Measurements from ENCODE around the gene TEAD2. TPM values are rescaled to one million over a fixed set of nuclear protein-coding genes. Genes with fewer than 3 reads are reported as not detected.
A peak's percentile ranks its signal among the peaks of the same experiment; 100 is the strongest.
"Not testable (repeated sequence)": the region's sequence is repeated elsewhere in the genome, so short reads cannot be mapped to it uniquely, and the experiment has no call there.

TEAD2 gene
- total RNA-seq, 1 donor = 0.27 TPM

DNA sequence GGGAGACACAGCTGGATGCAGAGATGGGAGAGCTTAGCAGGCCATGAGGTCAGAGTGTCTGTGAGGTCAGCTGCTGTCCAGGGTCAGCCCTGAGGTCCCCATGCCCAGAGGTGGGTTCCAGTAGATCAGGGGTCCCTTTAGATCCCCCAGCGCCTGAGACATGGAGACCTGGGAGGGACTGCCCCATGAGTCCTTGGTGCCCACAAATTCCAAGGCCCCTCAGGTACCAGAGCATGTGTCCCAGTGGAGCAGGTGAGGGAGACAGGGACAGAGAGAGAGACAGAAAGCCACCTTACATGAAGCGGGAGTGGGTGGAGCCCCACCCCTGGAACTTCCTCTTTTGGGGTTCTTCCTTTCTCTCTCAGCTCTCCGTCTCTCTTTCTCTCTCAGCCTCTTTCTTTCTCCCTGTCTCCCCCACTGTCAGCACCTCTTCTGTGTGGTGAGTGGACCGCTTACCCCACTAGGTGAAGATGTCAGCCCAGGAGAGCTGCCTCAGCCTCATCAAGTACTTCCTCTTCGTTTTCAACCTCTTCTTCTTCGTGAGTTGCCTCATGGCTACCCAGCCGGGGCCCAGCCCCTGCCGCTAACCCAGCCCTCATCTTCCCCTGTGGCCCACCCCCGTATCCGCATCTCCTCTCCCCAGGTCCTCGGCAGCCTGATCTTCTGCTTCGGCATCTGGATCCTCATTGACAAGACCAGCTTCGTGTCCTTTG, 27.0 kb downstream of the TEAD2 start, which contains the start of gene CD37:
CD37 (plus strand) TSS at position 336 of the 713 bp plus-strand sequence; CDS start at position 471, 135 bp downstream.
- peak in 2 of 3 donors; percentile 66 to 71 for DNase-seq (ENCODE audit: low read depth in 2 of 3, low spot score in 2 of 3)

DNA sequence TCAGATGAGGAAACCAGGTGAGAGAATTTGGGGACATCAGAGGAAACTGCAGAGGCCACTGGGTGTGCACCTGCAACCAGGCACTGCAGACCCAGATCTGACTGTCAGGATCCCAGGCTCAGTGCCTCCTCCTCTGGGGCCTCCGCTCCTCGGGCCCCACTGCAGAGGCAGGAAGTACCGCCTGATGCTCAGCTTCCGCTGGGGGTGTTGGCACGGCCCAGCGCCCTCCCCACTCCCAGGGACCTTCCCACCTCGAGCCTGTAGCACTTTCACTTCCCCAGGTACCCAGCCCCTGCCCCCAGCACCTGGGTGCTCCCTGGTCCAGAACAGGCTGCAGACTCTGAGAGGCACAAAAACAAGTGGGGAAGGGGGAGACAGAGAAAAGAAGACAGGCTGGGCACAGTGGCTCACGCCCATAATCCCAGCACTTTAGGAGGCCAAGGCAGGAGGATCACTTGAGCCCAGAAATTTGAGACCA, 28.4 kb downstream of the TEAD2 start:
- peak; percentile 34 to 53 (median 37) for DNase-seq (ENCODE audit: low read depth in 2 of 3, low spot score in 2 of 3)

DNA sequence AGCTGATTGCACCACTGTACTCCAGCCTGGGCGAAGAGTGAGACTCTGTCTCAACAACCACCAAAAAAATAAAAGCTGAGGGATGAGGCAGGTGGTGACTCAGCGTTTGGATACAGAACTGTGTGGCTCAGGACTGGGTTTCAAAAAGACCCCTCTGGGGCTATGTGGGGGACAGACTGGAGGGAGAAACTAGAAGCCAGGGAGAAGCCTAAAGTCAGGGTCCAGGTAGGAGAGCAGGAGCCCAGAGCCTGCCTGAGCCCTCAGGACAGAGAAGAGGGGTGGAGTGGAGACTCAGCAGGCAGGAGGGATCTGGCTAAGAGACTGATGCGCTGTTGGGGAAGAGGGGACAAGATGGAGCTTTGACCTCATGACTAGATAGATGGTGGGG, 28.8 kb downstream of the TEAD2 start:
- DNase-seq (ENCODE audit: low read depth in 2 of 3, low spot score in 2 of 3) = peak in 2 of 3 donors; percentile 22 to 26

DNA sequence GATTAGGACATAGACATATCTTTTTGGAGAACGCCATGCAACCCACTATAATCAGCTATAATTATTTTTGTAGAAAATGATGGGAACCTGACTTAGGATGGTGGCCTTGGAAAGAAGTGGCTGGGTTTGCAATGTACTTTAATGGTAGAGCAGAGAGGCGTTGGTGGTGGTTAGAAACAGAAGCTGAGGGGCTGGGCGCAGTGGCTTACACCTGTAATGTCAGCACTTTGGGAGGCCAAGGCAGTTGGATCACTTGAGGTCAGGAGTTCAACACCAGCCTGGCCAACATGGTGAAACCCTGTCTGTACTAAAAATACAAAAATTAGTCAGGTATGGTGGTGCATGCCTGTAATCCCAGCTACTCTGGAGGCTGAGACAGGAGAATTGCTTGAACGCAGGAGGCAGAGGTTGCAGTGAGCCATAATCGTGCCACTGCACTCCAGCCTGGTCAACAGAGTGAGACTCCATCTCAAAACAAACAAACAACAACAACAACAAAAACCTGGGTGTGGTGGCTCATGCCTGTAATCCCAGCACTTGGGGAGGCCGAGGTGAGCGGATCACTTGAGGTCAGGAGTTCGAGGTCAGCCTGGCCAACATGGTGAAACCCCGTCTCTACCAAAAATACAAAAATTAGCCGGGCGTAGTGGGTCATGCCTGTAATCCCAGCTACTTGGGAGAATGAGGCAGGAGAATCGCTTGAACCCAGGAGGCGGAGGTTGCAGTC, 29.4 kb downstream of the TEAD2 start:
- DNase-seq (ENCODE audit: low read depth in 2 of 3, low spot score in 2 of 3) = not testable (repeated sequence)

DNA sequence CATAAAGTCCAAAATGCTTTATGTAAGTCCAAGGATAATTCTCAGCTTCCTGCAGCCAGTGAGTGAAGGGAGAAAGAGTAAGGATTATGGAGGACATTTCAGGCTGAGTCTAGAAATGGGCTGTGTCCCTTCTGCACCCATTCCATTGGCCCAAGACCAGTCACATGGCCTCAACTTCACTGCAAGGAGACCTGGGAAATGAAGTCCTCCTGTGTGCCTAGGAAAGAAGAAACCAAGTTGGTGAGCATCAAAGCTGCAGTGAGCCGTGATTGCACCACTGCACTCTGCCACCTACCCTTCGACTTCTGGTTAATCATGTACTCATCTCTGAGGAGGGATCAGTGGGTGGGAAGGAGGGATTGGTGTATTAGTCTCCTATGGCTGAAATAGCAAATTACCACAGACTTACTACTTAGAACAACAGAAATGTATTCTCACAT, 30.6 kb downstream of the TEAD2 start:
- peak; percentile 34 to 65 (median 46) for DNase-seq (ENCODE audit: low read depth in 2 of 3, low spot score in 2 of 3)

DNA sequence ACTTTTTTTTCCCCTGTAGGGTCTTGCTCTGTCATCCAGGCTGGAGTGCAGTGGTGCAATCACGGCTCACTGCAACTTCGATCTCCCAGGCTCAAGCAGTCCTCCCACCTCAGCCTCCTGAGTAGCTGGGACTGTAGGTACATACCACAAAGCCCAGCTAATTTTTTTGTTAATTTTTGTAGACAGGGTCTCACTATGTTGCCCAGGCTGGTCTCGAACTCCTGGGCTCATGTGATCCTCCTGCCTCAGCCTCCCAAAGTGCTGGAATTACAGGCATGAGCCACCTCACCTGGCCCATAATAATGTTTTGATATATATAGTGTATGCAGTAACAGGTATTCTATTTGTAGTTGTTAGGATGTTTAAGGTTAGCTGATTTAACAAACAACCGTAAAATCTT, 31.0 kb downstream of the TEAD2 start:
- not testable (repeated sequence) for DNase-seq (ENCODE audit: low read depth in 2 of 3, low spot score in 2 of 3)

DNA sequence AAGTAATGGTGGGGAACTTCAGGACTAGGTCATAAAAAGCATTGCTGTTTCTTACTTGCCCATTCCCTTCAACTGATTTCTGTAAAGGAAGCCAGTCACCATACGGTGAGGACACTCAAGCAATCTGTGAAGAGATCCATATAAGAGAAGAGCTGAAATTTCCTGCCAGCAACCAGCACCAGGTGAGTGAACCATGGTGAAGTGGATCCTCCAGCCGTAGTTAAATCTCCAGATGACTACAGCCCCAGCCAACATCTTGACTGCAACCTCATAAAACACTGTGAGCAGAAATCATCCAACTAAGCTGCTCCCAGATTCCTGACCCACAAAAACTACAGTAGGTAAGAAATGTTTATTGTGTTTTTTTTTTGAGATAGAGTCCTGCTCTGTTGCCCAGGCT, 33.5 kb downstream of the TEAD2 start:
- DNase-seq (ENCODE audit: low read depth in 2 of 3, low spot score in 2 of 3) = no peak

DNA sequence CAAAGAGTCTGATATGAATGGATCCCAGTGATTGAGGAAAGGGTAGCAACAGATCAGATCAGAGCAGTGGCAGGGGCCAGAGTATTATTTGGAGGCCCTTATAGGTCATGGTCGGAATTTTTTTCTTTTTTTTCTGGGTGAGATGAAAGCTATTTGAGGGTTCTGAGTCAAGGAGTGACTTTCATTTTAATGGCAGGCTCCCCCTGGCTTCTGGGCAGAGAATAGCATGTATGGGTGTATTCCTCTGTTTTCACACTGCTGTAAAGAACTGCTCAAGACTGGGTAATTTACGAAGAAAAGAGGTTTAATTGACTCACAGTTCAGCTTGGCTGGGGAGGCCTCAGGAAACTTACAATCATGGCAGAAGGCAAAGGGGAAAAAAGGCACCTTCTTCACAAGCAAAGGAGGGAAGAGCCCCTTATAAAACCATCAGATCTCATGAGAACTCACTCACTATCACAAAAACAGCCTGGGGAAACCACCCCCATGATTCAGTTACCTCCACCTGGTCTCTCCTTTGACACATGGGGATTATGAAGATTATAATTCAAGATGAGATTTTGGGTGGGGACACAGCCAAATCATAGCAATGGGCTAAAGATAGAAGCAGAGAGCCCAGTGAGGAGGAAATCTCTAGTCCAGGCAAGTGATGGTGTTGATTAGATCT, 34.2 kb downstream of the TEAD2 start:
- DNase-seq (ENCODE audit: low read depth in 2 of 3, low spot score in 2 of 3) = peak in 2 of 3 donors; percentile 41 to 69

DNA sequence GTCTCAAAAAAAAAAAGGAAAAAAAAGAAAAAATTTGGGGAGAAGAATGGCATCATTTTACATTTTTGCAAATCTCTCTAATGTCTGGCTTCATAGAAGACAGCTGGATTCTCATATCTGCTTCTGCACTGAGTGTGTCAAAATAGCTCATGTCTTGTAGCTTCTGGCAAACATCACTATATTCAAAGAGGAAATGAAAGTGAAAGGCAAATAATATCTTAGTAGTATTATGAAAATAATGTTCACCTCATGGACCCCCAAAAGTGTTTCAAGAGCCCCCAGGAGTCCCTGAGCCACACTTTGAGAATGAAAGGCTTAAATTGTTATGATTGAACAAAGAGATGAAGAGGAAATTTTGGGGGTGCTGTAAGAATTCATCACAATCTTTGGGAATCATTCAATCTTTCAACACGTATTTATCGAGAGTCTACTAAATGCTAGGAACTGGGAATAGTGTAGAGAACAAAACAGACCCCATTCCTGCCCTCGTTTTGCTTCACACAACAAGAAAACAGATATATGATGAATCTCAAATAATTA, 36.0 kb downstream of the TEAD2 start:
- DNase-seq (ENCODE audit: low read depth in 2 of 3, low spot score in 2 of 3) = no peak

DNA sequence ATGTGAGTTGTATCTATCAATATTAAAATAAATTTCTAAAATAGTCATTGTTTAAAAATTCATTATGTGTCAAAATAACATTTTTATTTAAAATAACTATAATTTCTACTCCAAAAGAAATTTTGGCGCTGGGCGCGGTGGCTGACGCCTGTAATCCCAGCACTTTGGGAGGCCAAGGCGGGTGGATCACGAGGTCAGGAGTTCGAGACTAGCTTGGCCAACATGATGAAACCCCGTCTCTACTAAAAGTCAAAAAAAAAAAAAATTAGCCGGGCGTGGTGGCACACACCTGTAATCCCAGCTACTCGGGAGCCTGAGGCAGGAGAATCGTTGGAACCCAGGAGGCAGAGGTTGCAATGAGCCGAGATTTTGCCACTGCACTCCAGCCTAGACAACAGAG, 36.5 kb downstream of the TEAD2 start:
- not testable (repeated sequence) for DNase-seq (ENCODE audit: low read depth in 2 of 3, low spot score in 2 of 3)

DNA sequence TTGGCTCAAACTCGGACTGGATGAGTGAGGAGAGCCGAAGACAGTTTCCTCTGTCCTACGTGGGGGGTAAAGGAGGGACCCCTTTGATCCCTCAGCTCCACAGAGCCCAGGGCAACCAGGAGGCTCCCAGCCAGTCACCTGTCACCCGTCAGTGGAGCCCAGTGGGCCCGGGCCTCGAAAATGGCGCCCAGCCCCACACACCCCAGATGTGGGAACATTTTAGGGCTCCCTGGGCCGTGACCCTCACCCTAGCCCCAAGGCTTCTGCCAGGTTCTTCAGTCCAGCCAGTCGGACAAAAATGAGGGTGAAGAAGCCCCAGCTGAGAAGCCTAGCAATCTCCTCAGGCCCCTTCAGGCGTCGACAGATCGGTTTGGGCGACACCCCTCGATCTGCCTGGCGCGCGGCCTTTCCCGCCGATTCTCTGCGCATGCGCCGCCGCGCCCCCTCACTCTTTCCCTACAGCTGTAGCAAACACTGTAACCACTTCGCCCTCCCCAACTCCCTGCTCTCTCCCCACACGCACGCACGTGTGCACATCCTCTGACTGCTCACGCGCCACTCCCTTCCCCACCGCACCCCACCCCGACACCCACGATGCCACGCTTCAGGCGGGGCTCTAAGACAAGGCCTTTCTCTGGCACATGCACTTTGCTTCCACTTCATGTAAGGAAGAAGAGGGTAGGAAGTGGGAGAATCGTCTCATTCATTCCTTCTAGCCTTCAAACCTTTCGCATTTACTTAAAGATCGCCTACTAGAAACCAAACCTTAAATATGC, 37.2 kb downstream of the TEAD2 start, which contains the start of gene SLC6A16:
SLC6A16 (minus strand) TSS at position 391 of the 776 bp plus-strand sequence. CDS start 13,844 bp downstream, outside the sequence.
- no peak for DNase-seq (ENCODE audit: low read depth in 2 of 3, low spot score in 2 of 3)

DNA sequence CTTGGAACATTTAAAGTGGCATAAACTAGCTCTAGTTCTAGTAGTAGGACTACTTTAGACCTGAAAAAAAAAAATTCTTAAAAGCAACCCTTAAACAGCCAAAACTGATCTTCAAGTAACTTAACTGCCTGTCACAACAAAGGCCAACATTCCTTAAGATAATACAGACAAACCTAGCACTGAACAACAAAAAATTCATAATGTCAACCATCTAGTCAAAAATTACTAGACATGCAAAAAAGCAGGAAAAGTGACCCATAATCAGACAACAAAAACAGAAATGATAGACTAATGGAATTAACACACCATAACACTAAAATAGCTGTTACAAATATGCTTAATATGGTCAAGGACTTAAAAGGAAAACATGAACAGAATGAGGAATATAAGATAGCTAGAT, 43.9 kb downstream of the TEAD2 start:
- DNase-seq (ENCODE audit: low read depth in 2 of 3, low spot score in 2 of 3) = no peak

DNA sequence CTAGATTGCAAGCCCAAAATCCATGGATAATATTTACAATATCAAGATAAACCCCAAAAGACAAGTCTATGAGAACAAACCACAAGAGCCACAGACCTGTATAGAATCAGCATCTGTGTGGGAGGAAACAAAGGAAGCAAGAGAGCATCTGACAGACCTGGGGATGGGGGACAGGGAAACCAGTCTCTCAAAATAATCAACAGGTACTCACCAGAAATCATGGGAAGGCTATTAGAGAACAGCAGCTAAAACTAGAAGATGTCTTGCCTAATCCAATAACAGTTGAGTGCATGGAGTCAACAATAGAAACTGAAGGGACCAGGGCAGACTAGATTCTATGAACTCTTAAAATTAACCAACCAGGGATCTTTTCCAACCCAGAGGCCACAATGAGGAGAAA, 45.9 kb downstream of the TEAD2 start:
- no peak for DNase-seq (ENCODE audit: low read depth in 2 of 3, low spot score in 2 of 3)

DNA sequence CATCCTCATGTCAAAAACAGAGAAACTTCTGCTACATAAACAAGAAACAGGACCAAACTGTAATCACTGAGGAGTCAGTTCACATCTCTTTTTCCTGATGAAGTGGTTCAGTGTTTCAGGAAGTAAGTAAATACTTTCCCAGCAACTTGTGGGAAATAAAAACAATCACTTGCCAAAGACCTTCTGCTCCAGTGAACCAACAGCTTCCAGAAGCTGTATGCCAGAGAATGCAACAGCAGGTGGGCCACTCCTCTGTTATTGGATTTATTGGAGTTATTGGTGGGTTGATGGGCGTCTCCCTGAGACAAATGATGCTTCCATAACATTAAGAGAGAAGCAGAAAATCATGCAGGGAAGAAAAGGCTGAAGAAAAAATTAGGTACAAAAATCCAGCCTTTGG, 47.1 kb downstream of the TEAD2 start:
- DNase-seq (ENCODE audit: low read depth in 2 of 3, low spot score in 2 of 3) = no peak

DNA sequence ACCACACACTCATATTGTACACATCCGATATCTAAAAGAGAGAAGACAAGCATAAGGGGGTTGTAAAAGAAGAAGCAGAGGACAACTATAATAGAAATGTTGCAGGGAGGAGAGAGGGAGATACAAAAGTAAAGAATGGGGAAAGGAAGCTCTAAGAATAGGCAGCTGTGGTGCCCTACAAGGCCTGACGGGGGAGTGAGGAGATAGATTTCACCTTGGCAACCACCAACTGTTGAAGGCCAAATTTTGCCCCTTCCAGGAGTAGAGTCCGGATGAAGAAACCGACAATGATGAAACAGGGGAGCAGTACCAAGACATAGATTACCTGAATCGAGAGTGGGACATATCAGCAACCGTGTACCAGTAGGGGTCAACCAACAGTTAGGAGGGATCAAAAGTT, 53.1 kb downstream of the TEAD2 start:
- DNase-seq (ENCODE audit: low read depth in 2 of 3, low spot score in 2 of 3) = no peak

DNA sequence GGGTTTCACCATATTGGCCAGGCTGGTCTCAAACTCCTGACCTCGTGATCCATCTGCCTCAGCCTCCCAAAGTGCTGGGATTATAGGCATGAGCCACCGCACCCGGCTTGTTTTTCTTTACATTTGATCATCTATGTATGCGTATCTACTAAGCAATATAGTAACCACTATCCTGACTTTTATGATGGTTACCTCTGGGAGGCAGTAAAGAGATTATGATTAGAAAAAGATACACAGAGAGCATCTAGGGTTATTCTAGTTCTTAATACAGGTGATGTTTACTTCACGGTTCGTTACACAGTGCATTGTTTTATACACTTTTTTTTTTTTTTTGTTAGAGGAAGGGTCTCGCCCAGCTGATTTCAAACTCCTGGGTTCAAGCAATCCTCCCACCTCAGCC, 55.5 kb downstream of the TEAD2 start:
- DNase-seq (ENCODE audit: low read depth in 2 of 3, low spot score in 2 of 3) = peak in 1 of 3 donors; percentile 24

DNA sequence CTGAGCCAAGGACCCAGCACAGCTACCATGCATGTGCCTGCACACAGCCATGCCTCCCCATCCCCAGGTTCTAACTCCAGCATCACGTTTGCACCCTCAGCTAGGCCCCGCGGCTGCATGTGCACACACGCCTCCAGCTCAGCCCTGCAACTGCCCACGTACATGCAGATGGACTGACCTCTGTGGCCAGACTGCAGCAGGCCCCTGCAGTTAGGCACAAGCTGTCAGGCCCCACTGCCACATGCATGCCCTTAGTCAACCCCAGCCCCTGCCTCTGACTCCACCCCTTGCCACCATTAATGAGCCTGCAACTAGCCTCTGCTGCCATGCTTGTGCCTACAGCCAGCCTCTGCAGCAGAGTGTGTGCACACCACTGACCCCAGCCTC, 60.4 kb downstream of the TEAD2 start:
- no peak for DNase-seq (ENCODE audit: low read depth in 2 of 3, low spot score in 2 of 3)

DNA sequence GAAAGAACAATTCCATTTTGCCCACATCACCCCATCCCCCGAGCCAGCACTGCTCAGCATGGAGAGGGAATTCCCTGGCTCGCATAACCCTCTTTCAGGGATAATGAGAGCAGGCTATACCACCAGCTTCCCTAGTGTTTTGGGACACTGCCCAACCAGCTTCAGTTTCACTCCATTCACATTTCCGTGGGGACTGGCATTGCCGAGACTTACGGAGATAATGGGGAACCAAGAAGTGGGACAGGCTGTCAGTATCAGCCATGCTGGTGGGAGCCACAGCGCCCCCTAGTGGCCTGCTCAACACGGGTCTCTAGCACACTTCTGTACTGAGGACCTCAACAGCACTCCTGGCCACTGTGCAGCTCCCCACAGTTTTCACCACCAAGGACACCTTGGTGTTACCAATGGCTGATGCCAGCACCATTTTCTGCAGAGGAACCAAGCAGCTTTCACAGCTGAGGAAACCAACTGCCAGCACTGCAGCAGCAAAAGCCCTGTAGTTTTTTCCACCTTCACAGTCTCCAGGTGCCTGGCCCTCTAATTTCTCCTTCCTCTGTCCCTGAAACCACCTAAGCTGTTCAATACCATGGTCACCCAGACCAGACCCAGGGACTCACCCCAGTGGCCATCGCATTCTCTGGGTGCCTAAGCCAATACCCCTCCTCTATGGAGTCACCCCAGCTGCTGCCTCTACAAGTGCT, 60.9 kb downstream of the TEAD2 start:
- peak; percentile 57 to 82 (median 78) for DNase-seq (ENCODE audit: low read depth in 2 of 3, low spot score in 2 of 3)

DNA sequence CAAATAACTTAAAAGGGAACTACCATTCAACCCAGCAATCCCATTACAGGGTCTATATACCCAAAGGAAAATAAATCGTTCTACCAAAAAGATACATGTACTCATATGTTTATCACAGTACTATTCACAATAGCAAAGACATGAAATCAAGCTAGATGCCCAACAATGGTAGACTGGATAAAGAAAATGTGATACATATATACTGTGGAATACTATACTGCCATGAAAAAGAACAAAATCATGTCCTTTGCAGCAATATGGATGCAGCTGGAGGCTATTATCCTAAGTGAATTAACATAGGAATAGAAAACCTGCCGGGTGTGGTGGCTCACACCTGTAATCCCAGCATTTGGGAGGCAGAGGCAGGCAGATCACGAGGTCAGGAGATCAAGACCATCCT, 63.6 kb downstream of the TEAD2 start:
- not testable (repeated sequence) for DNase-seq (ENCODE audit: low read depth in 2 of 3, low spot score in 2 of 3)

DNA sequence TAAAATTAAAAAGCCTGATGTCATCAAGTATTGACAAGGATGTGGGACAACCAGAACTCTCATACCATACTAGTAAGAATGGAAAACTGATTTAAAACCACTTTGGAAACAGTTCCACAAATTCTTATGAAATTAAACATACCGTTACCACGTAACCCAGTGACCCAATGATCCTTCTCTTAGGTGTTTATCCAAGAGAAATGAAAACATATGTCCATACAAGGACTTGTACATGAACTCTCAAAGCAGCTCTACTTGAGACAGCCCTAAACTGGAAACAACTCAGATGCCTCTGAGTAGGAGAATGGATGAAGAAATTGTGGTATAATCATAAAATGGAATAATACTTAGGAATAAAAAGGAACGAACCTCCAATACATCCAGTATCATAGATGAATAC, 64.8 kb downstream of the TEAD2 start:
- no peak for DNase-seq (ENCODE audit: low read depth in 2 of 3, low spot score in 2 of 3)
